Inflammatory macrophage (primary cell): ENCODE data around the gene KLRF2.
"Not testable (repeated sequence)": the region's sequence is repeated elsewhere in the genome, so short reads cannot be mapped to it uniquely, and the experiment has no call there.

Experiments
- DNase-seq, 2 donors: peaks; one replicate each; pipeline ENCODE4 v3.0.0-alpha.2; 2020 to 2022
- total RNA-seq, 18 experiments: gene quantifications; one replicate each; lab custom pipeline; 2026; ENCODE audit warnings: mixed read lengths in 6 of 18, inconsistent platforms in 2 of 18; lab: John Stamatoyannopoulos, UW

Gene KLRF2, protein sequence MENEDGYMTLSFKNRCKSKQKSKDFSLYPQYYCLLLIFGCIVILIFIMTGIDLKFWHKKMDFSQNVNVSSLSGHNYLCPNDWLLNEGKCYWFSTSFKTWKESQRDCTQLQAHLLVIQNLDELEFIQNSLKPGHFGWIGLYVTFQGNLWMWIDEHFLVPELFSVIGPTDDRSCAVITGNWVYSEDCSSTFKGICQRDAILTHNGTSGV
- total RNA-seq: 0 to 0.07 (median 0) reads per million in 18 experiments

GRCh38 chr12:9881246-9881645 lies at the start of gene KLRF2:
KLRF2 (plus strand) TSS chr12:9881489; CDS start chr12:9881596, 107 bp downstream.
- DNase-seq: no peak

GRCh38 chr12:9831720-9832119 lies 49.6 kb upstream of the KLRF2 start:
- DNase-seq: no peak

- DNase-seq: no peak
These were observed 37.9 kb upstream of the KLRF2 start for GRCh38 chr12:9843407-9843806.

DNA sequence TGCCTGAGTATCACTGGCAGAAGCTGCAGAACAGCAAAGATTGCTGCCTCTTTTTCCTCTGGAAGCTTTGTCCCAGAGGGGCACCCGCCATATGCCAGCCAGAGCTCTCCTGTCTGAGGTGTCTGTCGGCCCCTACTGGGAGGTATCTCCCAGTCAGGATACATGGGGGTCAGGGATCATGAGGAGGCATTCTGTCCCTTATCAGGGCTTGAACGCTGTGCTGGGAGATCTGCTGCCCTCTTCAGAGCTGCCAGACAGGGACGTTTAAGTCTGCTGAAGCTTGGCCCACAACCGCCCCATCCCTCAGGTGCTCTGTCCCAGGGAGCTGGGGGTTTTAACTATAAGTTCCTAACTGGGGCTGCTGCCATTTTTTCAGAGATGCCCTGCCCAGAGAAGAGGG lies 32.4 kb upstream of the KLRF2 start:
- DNase-seq: no peak

- peak in 1 of 2 donors; percentile 27 for DNase-seq
These were observed 30.2 kb upstream of the KLRF2 start for GRCh38 chr12:9851050-9851449.

DNA sequence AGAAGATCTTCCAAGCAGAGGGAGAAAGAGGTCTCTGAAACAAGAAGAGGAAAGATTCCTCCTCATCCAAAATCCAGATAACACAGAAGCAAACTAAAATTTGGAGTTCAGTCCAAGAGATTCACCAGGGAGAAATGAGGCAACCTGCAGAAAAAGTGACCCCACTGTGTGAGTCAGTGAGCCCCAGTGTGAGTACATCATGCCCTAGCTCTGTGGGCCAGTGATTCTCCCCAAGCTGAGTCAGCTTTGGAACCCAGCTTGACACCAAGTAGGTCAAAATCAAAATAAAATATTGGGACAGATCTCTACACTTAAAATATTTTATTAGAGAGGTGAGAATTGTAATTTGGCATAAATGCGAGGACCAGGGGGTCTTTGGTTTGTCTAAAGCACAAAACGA lies 29.4 kb upstream of the KLRF2 start:
- no peak for DNase-seq

DNA sequence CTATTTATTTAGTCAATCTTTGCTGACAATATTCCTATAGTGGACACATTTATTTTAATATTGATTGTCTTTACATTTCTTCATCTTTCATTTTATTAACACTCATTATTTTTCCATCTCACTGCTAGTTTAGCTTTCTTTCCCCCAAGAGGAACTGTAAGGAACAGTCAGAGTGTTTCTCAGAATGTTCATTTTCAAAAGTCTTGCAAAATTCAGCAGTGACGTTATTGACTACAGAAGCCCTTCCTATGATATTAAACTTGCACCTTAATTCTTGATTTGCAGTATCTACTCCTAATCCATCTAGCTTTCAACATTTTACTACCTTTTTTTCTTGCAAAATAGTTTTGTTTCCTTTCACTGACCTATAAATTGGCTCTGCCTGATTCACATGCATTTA lies 25.1 kb upstream of the KLRF2 start:
- DNase-seq: peak; percentile 48 to 82

DNA sequence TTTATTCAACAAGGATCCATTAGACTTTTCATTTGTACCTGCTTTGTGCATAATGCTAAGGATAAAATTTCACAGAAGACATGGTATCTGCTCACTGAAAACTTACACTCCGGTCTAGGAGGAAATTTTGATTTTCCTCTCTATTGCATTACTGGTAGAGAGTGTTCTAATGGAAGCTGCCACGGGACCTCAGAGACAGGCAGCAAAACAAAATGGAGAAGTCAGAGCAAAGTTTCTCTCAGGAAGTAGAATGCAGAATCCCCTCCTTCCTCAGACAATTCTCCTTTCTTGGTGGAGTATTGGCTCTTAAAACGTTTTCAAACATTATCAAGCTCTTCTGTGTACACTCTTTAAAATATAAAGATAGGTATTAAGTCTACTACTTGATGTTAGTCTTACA lies 24.4 kb upstream of the KLRF2 start:
- peak; percentile 45 to 55 for DNase-seq

- DNase-seq: no peak
These were observed 23.2 kb upstream of the KLRF2 start for GRCh38 chr12:9858135-9858534.

DNA sequence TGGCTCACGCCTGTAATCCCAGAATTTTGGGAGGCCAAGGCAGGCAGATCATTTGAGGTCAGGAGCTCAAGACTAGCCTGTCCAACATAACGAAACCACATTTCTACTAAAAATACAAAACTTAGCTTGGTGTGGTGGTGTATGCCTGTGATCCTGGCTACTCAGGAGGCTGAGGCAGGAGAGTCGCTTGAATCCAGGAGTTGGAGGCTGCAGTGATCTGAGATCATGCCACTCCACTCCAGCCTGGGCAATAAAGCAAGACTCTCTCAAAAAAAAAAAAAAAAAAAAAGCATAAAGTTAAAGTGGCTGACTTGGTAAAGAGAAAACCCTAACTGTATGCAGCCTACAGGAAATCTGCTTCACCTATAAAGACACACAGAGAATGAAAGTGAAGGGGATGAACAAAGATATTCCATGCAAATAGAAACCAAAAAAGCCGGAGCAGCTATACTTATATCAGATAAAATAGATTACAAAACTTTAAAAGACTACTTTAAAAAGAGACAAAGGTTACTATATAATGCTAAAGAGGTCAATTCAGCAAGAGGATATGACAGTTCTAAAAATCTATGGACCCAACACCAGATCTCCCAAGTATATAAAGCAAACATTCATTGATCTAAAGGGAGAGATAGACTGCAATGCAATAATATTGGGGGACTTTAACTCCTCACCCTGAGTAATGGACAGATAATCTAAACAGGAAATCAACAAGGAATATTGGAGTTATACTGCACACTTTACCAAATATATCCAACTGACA lies 16.2 kb upstream of the KLRF2 start:
- no peak for DNase-seq

DNA sequence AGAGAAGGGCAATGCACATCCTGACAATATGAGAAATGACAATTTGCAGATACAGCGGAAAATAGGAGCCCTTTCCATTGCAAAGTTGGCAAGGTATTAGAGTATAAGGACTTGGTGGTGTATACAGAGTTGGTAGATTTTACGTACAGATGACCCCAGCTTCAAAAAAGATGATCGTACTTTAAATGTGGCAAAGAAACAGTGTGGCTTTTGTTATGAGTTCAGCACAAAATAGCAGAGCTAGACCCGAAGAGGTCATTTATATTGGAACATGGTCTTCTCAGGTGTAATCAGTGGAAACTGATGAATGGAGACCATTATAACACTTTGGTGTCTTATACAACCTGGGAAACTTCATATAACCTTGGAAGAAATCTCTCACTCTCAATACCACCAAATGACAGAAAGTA lies 14.4 kb upstream of the KLRF2 start:
- DNase-seq: no peak

- peak; percentile 4 to 37 for DNase-seq
These were observed 13.8 kb upstream of the KLRF2 start for GRCh38 chr12:9867531-9867930.

DNA sequence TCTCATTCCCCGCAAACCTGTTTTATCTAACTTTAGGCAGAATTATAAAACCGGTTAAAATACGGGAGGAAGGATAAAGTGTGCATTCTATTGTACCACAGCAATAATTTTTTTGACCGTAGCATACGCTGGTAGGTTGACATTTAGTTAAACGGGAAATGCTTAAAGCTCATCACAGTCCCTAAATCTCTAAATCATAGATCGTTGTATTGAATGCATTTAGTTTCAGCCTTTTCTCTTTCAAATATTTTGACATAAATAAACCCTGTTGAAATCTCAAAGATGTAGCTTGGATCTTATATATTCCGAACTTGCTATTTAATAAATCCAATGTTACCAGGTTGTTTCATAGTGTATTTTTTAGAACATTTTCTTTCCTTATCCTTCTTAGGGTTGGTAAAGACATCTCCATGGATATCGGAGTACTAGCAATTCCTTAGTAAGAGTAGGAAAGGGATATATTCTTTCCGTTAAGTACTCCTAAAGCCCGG lies 12.9 kb upstream of the KLRF2 start:
- peak; percentile 37 to 53 for DNase-seq

- no peak for DNase-seq
These were observed 12.4 kb upstream of the KLRF2 start for GRCh38 chr12:9868951-9869306.

DNA sequence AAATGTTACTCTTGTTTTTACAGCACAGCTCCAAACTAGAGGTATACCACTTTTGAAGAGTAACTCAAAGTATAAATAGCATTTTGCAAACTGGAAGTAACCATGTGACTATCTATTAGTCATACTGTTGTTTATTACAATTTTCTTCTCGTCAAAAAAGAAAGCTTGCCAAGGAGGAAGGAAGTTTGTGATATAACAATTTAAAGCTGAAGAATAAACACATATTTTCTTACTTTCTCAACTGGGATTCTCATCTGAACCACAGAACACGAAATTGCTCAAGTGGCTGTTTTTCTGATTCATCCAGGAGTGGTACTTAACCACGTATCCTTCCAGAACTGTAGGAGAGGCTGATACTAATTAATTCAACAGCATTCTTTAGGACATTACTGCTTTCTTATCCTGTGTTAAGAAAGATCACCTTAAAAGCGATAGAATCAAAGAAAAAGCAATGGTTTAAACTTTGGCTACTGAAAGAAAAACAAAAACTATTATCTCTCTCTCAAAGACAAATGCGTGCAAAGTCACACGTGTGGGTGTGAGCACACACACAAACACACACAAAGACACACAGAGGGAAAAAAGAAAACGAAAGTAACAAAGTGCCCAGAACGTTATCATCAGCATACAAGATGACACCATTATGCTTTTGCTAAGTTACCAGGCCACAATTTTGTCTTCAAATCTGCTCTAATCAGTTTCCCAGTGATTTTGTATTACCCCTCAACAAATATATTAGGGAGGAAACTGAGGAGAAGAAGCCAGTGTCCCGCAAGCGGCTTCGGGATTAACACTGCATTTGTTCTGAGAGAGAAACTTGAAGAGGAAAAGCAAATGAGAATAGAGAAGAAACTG lies 11.8 kb upstream of the KLRF2 start, which contains the start of gene CLEC2B:
Gene CLEC2B (minus strand): TSS at position 48 of the 855 bp plus-strand sequence.
- peak; percentile 68 to 85 for DNase-seq

GRCh38 chr12:9870286-9870866 lies 10.9 kb upstream of the KLRF2 start:
- DNase-seq: peak; percentile 12 to 21

GRCh38 chr12:9872162-9872561 lies 9.1 kb upstream of the KLRF2 start:
- DNase-seq: no peak

GRCh38 chr12:9872742-9873141 lies 8.5 kb upstream of the KLRF2 start:
- DNase-seq: no peak

GRCh38 chr12:9876120-9876519 lies 5.2 kb upstream of the KLRF2 start:
- not testable (repeated sequence) for DNase-seq

GRCh38 chr12:9880532-9881078 lies 684 bp upstream of the KLRF2 start:
- no peak for DNase-seq

DNA sequence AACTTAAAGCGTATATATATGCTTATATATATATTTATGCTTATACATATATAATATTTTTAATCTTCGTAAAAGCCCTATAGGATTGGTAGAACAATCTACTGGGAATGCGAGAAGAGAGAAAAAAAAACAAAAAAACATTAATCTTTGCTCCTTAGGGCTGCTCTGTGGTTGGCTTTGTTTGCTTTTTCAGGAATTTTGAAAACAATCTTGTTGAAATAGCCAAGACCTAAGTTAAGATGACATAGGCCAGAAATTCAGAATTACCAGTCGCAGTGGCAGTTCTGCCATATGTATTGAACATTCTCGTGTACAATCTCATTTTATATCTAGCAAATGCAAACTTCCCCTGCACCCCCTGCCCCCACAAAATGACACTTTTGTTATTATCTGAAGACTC lies 699 bp downstream of the KLRF2 start:
- DNase-seq: no peak

GRCh38 chr12:9883175-9883574 lies 1.9 kb downstream of the KLRF2 start:
- DNase-seq: no peak
